ENCODE data around the gene OR8D4. TPM values are rescaled to one million over a fixed set of nuclear protein-coding genes. Genes with fewer than 3 reads are reported as not detected.

OR8D4 gene
- total RNA-seq, 4 donors from 2014 or later = 0.07 TPM; not detected in 3

DNA sequence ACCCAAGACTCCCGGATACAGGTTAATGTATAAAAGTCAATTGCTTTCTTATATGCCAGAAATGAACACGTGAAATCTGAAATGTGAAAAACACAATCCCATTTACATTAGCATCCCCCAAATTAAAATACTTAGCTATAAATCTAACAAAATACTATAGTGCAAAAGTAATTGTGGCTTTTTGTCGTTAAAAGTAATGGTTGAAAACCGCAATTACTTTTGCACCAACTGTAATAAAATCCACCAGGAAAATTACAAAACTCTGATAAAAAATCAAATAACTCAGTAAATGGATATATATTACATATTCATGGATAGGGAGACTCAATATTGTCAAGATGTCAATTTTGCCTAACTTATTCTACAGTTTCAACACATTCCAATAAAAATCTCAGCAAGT, 21.1 kb upstream of the OR8D4 start:
- TF ChIP-seq CTCF (IDR thresholded peaks at IDR 0.05) (no peak), POLR2A (IDR thresholded peaks at IDR 0.05) (no peak)
- DNase-seq = no peak
- Histone ChIP-seq H3K4me1 (no peaks in the 10 kb centered on the region), H3K27ac (no peak overlapping the region), H3K36me3 (no peaks in the 10 kb centered on the region), H3K27me3 (no peaks in the 10 kb centered on the region), H3K4me3 (no peak overlapping the region), H3K9me3 (no peaks in the 10 kb centered on the region)
- intact Hi-C loops (cut with DNase I; ENCODE audit: low total_unique reads) = no loop called here

DNA sequence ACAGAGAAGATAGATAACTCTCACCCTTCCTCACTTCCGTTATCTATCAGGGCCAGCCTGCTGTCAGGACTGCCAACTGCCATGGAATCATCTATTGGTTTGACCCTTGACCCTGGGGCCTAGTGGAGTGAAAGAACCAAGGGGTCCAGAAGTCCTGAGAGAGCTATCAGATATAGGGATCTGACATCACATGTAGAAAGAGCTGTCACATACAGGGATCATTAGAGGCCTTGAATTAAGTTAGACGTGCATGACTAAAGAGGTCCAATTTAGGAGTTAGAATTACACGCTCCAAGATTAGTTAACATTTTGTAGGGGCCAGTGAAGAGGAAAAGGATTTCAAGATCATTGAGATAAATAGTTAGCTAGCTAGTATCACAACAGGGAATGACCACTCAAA, 16.4 kb upstream of the OR8D4 start, which contains the start of gene TMEM225:
TMEM225 (minus strand) TSS at position 101 of the 400 bp plus-strand sequence. CDS start 245 bp downstream, outside the sequence.
- Histone ChIP-seq H3K4me3 (no peak within 1 kb of the TSS), H3K27ac (no peak within 1 kb of the TSS), H3K9me3 (no peaks in the 10 kb centered on the region), H3K4me1 (no peaks in the 10 kb centered on the region), H3K36me3 (no peaks in the 10 kb centered on the region), H3K27me3 (no peaks in the 10 kb centered on the region)
- no peak for TF ChIP-seq POLR2A (IDR thresholded peaks at IDR 0.05)
- intact Hi-C loops (cut with DNase I; ENCODE audit: low total_unique reads) = no loop called here
- DNase-seq = no peak

- DNase-seq = no peak
- TF ChIP-seq CTCF (IDR thresholded peaks at IDR 0.05) (no peak), POLR2A (IDR thresholded peaks at IDR 0.05) (no peak)
- H3K9me3 ChIP-seq = no peaks in the 10 kb centered on the region
- intact Hi-C loops (cut with DNase I; ENCODE audit: low total_unique reads) = no loop called here
- H3K27me3 ChIP-seq = no peaks in the 10 kb centered on the region
- H3K4me3 ChIP-seq = no peak overlapping the region
- no peak overlapping the region for H3K27ac ChIP-seq
- H3K4me1 ChIP-seq = no peaks in the 10 kb centered on the region
- no peaks in the 10 kb centered on the region for H3K36me3 ChIP-seq
These were observed 9.9 kb upstream of the OR8D4 start for GRCh38 chr11:123892031-123892430.

GRCh38 chr11:123899792-123900191, 2.2 kb upstream of the OR8D4 start:
- Histone ChIP-seq H3K27me3 (no peaks in the 10 kb centered on the region), H3K4me1 (no peaks in the 10 kb centered on the region), H3K27ac (no peak overlapping the region), H3K36me3 (no peaks in the 10 kb centered on the region), H3K4me3 (no peak overlapping the region), H3K9me3 (no peaks in the 10 kb centered on the region)
- intact Hi-C loops (cut with DNase I; ENCODE audit: low total_unique reads) = no loop called here
- no peak for TF ChIP-seq POLR2A (IDR thresholded peaks at IDR 0.05)
- no peak for TF ChIP-seq CTCF (IDR thresholded peaks at IDR 0.05)
- DNase-seq = no peak

- no peak overlapping the region for H3K27ac ChIP-seq
- TF ChIP-seq CTCF (IDR thresholded peaks at IDR 0.05) (no peak), POLR2A (IDR thresholded peaks at IDR 0.05) (no peak)
- intact Hi-C loops (cut with DNase I; ENCODE audit: low total_unique reads) = no loop called here
These were observed 2.0 kb downstream of the OR8D4 start for GRCh38 chr11:123903932-123904331.

DNA sequence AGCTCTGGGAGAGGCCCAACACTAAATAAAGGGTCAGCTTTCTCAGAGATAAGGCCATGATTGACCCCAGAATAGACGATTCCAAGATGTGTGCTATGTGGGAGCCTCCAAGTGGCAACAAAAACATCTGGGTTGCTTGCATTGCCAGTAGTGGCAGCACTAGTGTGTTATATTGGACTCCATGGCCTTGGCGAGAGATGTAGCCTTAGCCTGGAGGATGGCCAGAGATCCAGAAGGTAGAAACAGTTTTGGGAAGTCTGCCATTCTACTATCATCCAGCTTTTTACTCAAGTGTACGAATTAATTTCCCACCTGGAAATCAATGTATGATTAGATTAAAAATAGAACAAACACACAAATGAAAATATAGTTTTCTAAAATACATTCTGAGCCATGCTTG, 3.0 kb downstream of the OR8D4 start:
- Histone ChIP-seq H3K4me1 (no peaks in the 10 kb centered on the region), H3K4me3 (no peak overlapping the region), H3K27ac (no peak overlapping the region), H3K27me3 (no peaks in the 10 kb centered on the region), H3K36me3 (no peaks in the 10 kb centered on the region), H3K9me3 (no peaks in the 10 kb centered on the region)
- intact Hi-C loops (cut with DNase I; ENCODE audit: low total_unique reads) = no loop called here
- TF ChIP-seq CTCF (IDR thresholded peaks at IDR 0.05) = no peak
- TF ChIP-seq POLR2A (IDR thresholded peaks at IDR 0.05) = no peak
- no peak for DNase-seq

More at GRCh38 chr11:123903932-123904331, 2.0 kb downstream of the OR8D4 start:
- Histone ChIP-seq H3K27me3 (no peaks in the 10 kb centered on the region), H3K9me3 (no peaks in the 10 kb centered on the region), H3K4me1 (no peaks in the 10 kb centered on the region), H3K36me3 (no peaks in the 10 kb centered on the region), H3K4me3 (no peak overlapping the region)
- no peak for DNase-seq

All from uterus (tissue), 4 donors.